Heart left ventricle (tissue), 13 donors: ENCODE results near the gene FSTL4.

Source experiments
- CTCF ChIP-seq, 12 donors: fragments of 200-600 bp; sonication (generic) in 4 of 12; IDR thresholded peaks; one replicate each; pipeline versions ENCODE4 v1.5.0 to v1.8.0; 2018 to 2022; ENCODE audit warnings: antibody characterized with exemption in 12 of 12, mild to moderate bottlenecking in 5 of 12
- POLR2A ChIP-seq, 2 donors: fragments of 450-650 bp; IDR thresholded peaks; one replicate each; pipeline ENCODE4 v1.6.1; 2017; ENCODE audit warnings: antibody characterized with exemption in 2 of 2, mild to moderate bottlenecking in 2 of 2, moderate library complexity in 2 of 2
- donor health status: ischemic (EF 13 %, LVEDD 7.1; RV severe dilation, severe dysfunction).
- donor health status: DM: no; HTN: yes; CAD: no.
- donor health status: DM: no; HTN: no; CAD: no.
- donor health status: ischemic (EF 25% LVEDD 6.9; RV normal size, moderate dysfunction).
- donor health status: ischemic (EF 25% LVEDD 5.7; RV mildly dilated, moderate dysfunction).
- donor health status: ischemic (EF 35%, LVEDD 5.7; RV mildly dilated, moderate dysfunction).
- donor health status: nonischemic (EF 11% LVEDD 7.7; RV severe dilation, severe dysfunction).
- donor health status: DM: yes; HTN: yes; CAD: no.
- donor health status: PGD.
- donor health status: ischemic (EF 29% LVEDD 5.4; RV normal size, mild dysfunction).
- donor health status: nonischemic (EF 23%, LVEDD 6.1; RV moderate dilation, normal function).

GRCh38 chr5:133409210-133409674, 203.1 kb downstream of the FSTL4 start:
- TF ChIP-seq CTCF (IDR thresholded peaks at IDR 0.05) (no peak), POLR2A (IDR thresholded peaks at IDR 0.05) (no peak)
